Right lobe of liver (tissue), 6 donors: ENCODE results near the gene TCAF2. TPM values are rescaled to one million over a fixed set of nuclear protein-coding genes. Genes with fewer than 3 reads are reported as not detected.
"Not testable (repeated sequence)": the region's sequence is repeated elsewhere in the genome, so short reads cannot be mapped to it uniquely, and the experiment has no call there.

Experiments
- ATAC-seq, 4 donors: fragments of 200-7000 bp; cut with Tn5 transposase; one replicate each; pipeline ENCODE4 v1.9.1; 2020; ENCODE audit warnings: mild to moderate bottlenecking in 4 of 4, moderate library complexity in 4 of 4
- DNase-seq, 3 donors: peaks; one replicate each; pipeline ENCODE4 v3.0.0-alpha.2; 2020
- H3K27ac ChIP-seq, 3 donors: fragments of 200-600 bp; one replicate each; pipeline ENCODE4 v1.8.0; 2022
- H3K27me3 ChIP-seq, 2 donors: fragments of 200-600 bp; one replicate each; pipeline ENCODE4 v1.8.0; 2022
- H3K36me3 ChIP-seq, 4 donors: fragments of 200-600 bp; sonication (generic) in 1 of 4; one replicate each; pipeline versions ENCODE4 v1.5.1 to v1.8.0; 2017 to 2022; ENCODE audit warnings: control low read depth in 1 of 4
- H3K4me1 ChIP-seq, 4 donors: fragments of 200-600 bp; sonication (generic) in 1 of 4; one replicate each; pipeline versions ENCODE4 v1.5.1 to v1.8.0; 2017 to 2022; ENCODE audit warnings: control low read depth in 1 of 4
- H3K4me3 ChIP-seq, 3 donors: fragments of 200-600 bp; one replicate each; pipeline ENCODE4 v1.8.0; 2022
- H3K9me3 ChIP-seq, 4 donors: fragments of 200-600 bp; sonication (generic) in 1 of 4; one replicate each; pipeline versions ENCODE4 v1.5.1 to v1.8.0; 2017 to 2022; ENCODE audit warnings: control low read depth in 1 of 4
- WGBS: methylation state at CpG from one replicate; pipeline ENCODE4 v1.1.6; 2018; ENCODE audit warnings: low coverage, low lambda C conversion rate; ENCODE audit not compliant: insufficient coverage; ENCODE audit errors: missing lambda C conversion rate; 5-methylcytosine and 5-hydroxymethylcytosine counted together
- intact Hi-C, 2 donors: fragments of 100-400 bp; cut with DNase I; formaldehyde crosslinking; loops; one replicate each; pipeline versions ENCODE4 v1.11.2 to v1.14.1; 2022
- total RNA-seq, 6 experiments: library from RNA; depleted of rRNA in 2 of 6; stranded (reverse); fragments of >200 nt in 2 of 6; fragmentation: NEBNext Ultra II Directional in 3 of 6; extraction: Animal tissue kit (Norgen Biotek cat#: 25700) in 3 of 6; gene quantifications; one replicate each; pipeline versions ENCODE4 v1.1.0 to v1.2.4, GENCODE V29; 2016 to 2023
- TF ChIP-seq, protein P1 (sequence below), 4 donors: fragments of 200-600 bp in 3 of 4; fragments of 450-650 bp in 1 of 4; IDR thresholded peaks; one replicate each; pipeline versions ENCODE4 v1.5.1 to v1.8.0; 2016 to 2022; ENCODE audit warnings: antibody characterized with exemption in 4 of 4, mild to moderate bottlenecking in 2 of 4
- donor health status: DM: no; HTN: yes; CAD: no.
- donor health status: DM: no; HTN: no; CAD: no.
- donor health status: DM: no; HTN: no; CAD: no.
- donor health status: DM: no; HTN: yes; CAD: no.
- donor health status: DM: no; HTN: yes; CAD: no.

TCAF2 gene
- total RNA-seq, 6 experiments from 2014 or later, result 2.2 to 8.0 (median 6.0) TPM

DNA sequence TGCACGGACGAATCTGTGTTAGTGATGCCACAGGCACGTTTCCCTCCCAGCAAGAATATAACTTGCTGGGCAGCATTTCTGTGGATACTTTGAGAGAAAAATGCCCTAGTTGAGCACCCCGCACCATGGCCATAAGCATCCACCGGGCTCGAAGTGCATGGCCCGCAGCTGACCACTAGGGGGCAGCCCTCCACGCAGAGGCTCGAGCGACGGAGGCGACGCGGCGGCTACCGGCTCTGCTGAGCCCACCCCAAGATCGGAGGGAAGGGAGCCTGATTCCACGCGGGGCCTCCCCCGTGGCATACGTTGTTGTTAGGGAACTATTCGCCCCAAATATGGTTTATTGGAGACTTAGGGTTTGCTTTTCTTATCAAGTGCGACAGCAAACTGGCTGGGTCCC lies 716 bp upstream of the TCAF2 start:
- H3K27ac ChIP-seq, H3K4me1 ChIP-seq, H3K36me3 ChIP-seq, H3K9me3 ChIP-seq, H3K27me3 ChIP-seq, intact Hi-C loops, H3K4me3 ChIP-seq: not testable (repeated sequence)
- peak in 2 of 3 donors; percentile 62 to 63 for DNase-seq
- ATAC-seq, result peak; percentile 61 to 76 (median 67)
- TF ChIP-seq, protein P1, sequence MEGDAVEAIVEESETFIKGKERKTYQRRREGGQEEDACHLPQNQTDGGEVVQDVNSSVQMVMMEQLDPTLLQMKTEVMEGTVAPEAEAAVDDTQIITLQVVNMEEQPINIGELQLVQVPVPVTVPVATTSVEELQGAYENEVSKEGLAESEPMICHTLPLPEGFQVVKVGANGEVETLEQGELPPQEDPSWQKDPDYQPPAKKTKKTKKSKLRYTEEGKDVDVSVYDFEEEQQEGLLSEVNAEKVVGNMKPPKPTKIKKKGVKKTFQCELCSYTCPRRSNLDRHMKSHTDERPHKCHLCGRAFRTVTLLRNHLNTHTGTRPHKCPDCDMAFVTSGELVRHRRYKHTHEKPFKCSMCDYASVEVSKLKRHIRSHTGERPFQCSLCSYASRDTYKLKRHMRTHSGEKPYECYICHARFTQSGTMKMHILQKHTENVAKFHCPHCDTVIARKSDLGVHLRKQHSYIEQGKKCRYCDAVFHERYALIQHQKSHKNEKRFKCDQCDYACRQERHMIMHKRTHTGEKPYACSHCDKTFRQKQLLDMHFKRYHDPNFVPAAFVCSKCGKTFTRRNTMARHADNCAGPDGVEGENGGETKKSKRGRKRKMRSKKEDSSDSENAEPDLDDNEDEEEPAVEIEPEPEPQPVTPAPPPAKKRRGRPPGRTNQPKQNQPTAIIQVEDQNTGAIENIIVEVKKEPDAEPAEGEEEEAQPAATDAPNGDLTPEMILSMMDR (IDR thresholded peaks at IDR 0.05), result peak in 2 of 4 donors; percentile 21 to 37
- no CpG with 5 or more reads among the region's 23 CpGs for WGBS

DNA sequence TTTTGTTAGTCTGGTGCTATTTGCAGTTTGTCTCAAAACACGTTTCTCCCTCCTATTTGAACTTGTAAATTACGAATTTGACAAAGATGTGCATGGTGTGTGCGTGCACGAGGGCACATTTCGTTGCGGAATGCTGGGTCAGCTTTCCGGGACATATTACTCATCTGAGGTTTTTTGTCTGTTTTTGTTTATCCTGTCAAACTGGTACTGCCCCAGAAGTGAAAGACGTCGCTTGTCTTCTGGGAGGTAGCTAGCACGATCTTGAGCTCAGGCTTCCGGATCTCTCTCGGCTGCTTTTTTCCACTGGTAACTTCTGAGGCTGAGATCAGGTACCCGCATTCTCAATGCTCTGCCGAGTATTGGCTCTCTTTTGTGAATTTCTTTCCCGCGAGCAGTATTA lies 401 bp downstream of the TCAF2 start:
- H3K27ac ChIP-seq, DNase-seq, H3K4me1 ChIP-seq, H3K9me3 ChIP-seq, intact Hi-C loops, H3K36me3 ChIP-seq, H3K27me3 ChIP-seq, H3K4me3 ChIP-seq: not testable (repeated sequence)
- ATAC-seq, result peak; percentile 10 to 37 (median 14)
- WGBS, result no CpG with 5 or more reads among the region's 16 CpGs

DNA sequence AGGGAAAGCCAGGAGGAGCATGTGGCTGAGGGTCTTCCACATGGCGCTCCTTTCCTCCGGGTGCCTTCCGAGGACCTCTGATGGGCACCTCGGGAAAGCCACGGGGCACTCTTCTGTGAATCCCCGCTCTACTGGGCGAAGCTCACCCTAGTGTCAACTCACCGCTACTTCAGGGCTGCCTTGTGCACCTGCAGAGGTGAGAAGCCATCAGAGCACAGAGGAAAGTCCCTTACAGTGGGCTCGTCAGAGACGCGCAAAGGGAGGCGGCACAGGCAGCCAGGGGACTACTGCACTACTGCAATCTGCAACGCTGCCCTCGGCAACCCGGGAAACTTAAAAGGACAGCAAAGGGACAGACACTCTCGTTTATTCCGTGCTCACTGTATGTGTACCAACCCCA lies 1.4 kb downstream of the TCAF2 start:
- intact Hi-C loops, H3K9me3 ChIP-seq, H3K4me3 ChIP-seq, H3K27me3 ChIP-seq, DNase-seq, H3K4me1 ChIP-seq, H3K27ac ChIP-seq, H3K36me3 ChIP-seq: not testable (repeated sequence)
- ATAC-seq, result peak in 3 of 4 donors; percentile 7 to 20 (median 12)
- no CpG with 5 or more reads among the region's 17 CpGs for WGBS

DNA sequence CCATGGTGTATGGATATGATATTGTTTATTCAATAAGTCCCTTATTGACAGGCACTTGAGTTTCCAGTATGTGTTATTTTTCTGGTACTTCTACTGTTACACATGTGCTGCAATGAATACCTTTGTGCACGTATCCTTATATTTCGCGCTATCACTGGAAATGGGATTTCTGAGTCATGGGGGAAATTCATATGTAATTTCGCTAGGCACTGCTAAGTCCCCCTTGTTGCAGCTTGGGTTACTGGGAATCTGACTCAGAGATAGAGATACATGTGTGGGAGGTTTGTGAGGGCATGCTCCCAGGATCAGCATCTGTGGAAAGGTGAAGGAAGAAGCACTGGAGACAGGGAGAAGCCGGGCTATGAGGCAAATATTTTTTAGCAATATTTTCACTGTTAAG lies 9.9 kb downstream of the TCAF2 start:
- intact Hi-C loops, H3K4me1 ChIP-seq, H3K27me3 ChIP-seq, H3K27ac ChIP-seq, H3K4me3 ChIP-seq, H3K9me3 ChIP-seq, ATAC-seq, H3K36me3 ChIP-seq, DNase-seq: not testable (repeated sequence)
- no CpG with 5 or more reads among the region's 5 CpGs for WGBS

DNA sequence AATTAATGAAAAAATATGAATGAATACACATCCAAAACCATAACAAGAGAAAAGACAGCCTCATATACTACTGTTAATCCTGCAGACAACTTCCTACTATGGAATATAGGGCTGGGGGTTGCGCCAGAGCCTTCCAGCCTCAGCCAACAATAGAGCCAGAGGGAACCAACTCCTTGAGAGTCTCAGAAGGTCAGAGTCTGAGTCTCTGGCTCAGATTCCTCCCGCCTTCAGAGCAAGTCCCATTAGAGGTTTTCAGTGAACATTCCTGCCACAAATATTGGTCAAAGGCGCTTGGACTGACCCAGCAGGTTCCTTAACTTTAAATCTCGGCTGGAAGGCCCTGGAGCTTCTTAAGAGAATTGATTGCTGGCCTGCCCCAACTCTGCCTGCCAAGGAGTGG lies 11.7 kb downstream of the TCAF2 start:
- no CpG with 5 or more reads among the region's 4 CpGs for WGBS
- H3K4me3 ChIP-seq, H3K4me1 ChIP-seq, DNase-seq, H3K36me3 ChIP-seq, H3K27ac ChIP-seq, intact Hi-C loops, ATAC-seq, H3K9me3 ChIP-seq, H3K27me3 ChIP-seq: not testable (repeated sequence)

DNA sequence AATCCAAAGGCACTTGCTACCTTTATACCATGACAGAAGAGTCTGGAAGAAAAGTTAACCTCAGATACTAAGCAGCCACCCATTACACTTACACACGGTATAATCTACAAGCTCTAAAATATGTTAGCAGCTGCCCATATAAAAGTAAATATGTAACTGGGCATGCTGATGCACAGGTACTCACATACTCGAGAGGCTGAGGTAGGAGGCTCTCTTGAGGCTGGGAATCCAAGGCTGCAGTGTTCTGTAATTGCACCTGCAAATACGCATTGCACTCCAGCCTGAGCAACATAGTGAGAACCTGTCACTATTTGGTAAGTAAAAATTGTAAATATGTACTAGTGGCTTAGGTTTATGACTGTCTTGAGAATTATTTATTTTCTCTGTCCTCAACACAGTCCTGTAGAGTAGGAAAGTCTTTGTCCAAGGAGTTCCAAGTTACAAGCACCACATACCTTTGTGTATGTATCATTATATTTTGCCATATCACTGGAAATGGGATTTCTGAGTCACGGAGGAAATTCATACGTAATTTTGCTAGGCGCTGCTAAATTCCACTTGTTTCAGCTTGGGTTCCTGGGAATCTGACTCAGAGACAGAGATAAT lies 12.3 kb downstream of the TCAF2 start:
- H3K27me3 ChIP-seq, H3K36me3 ChIP-seq, H3K9me3 ChIP-seq, DNase-seq, H3K27ac ChIP-seq, ATAC-seq, H3K4me1 ChIP-seq, H3K4me3 ChIP-seq, intact Hi-C loops: not testable (repeated sequence)
- WGBS, result no CpG with 5 or more reads among the region's 6 CpGs

DNA sequence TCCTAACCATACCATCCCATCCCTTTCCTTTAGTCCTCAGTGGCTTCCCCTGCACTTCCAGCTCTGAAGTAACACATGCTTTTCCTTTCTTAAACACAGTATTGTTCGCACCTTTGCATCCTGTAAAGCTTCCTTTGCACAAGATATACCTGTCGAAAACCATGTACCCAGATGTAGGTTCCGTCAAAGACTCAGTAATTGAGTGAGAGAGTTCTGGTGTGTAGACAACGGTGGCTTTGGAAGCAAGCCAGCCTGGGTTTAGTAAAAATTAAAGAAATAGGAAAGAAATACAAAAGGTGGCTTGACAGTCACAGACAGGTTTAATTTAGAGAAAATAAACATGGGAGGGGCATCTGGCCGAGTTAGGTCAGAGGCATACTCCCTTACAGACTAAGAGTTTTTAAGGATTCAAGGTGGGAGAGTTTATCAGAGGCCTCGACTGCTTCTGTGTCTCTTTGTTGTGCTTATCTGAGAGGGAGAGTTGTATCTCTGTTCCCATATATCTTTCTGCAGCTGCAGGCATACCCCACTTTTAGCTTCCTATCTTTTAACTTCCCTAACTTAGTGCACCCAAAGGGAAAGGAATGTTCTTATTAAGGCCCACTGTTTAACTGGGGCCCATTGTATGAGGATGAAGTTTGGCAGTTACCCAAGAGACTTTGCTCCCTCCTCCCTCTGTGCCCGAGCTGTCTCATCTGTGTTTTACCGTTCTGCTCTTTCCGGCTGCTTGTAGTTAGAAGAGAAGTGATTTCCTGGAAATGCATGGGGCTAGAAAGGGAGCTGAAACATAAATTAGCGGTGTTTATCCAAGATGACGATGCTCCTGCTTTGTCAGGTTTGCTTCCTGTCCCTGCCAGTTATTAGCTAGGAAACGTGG lies 14.8 kb downstream of the TCAF2 start:
- H3K4me1 ChIP-seq, DNase-seq, intact Hi-C loops, H3K27me3 ChIP-seq, H3K27ac ChIP-seq, H3K9me3 ChIP-seq, H3K4me3 ChIP-seq, H3K36me3 ChIP-seq: not testable (repeated sequence)
- peak; percentile 68 to 80 (median 70) for ATAC-seq
- no CpG with 5 or more reads among the region's 12 CpGs for whole genome bisulfite sequencing

DNA sequence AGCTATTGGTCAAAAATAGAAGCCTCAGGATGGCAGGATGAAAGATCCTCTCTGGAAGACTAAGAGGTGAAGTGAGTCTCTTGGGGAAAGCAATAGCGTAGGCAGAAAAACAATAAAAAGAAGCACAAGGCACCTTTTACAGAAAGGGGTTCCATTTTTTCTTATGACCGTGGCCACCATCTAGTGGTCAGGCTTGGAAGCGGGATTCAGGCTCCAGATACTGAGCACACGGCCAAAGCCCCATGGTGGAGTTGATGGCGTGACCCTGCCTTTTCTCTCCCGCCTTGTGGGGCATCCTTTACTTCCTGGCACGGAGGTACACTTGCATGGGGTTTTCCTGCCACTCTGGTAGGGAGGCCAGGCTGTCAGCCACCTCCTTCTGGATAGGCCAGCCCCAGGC lies 18.6 kb downstream of the TCAF2 start:
- DNase-seq, result not testable (repeated sequence)

DNA sequence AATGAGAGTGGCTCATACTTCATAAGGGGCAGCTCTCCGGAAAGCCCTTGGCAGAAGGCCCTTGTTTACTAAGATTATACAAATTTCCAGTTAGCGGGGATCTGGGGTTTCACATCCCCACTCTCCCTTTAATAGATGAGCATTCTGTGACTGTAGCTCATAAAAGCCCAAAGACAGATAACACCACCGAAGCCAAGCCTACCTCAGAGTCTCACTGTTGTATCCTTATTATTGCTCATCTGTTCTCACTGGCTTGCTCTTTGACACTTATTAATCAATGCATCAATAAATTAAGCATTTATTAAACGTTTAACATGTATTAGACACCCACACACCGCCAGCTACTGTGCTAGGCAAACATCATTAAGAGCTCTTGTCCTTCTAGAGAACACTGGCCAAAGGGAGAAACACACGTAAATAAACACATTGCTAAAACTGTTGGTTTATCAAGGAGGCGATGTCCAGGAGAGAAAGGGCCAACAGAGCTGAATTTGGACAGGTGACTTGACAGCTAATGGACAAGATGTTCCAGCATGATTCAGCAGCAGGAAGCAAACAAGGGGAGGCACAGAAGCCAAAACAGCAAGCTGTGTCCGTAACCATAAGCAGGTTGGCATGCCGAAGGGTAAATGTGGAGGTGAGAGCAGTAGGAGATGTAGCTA lies 19.9 kb downstream of the TCAF2 start:
- H3K27ac ChIP-seq, H3K4me1 ChIP-seq, H3K9me3 ChIP-seq, H3K36me3 ChIP-seq, intact Hi-C loops, H3K27me3 ChIP-seq, H3K4me3 ChIP-seq, DNase-seq: not testable (repeated sequence)
- peak; percentile 85 to 93 (median 87) for ATAC-seq
- WGBS, result no CpG with 5 or more reads among the region's 9 CpGs

More for the DNA sequence above, 18.6 kb downstream of the TCAF2 start:
- H3K27ac ChIP-seq, H3K9me3 ChIP-seq, H3K36me3 ChIP-seq, intact Hi-C loops, H3K4me1 ChIP-seq, H3K4me3 ChIP-seq, H3K27me3 ChIP-seq: not testable (repeated sequence)
- ATAC-seq, result peak; percentile 36 to 69 (median 56)
- WGBS, result no CpG with 5 or more reads among the region's 7 CpGs

DNA sequence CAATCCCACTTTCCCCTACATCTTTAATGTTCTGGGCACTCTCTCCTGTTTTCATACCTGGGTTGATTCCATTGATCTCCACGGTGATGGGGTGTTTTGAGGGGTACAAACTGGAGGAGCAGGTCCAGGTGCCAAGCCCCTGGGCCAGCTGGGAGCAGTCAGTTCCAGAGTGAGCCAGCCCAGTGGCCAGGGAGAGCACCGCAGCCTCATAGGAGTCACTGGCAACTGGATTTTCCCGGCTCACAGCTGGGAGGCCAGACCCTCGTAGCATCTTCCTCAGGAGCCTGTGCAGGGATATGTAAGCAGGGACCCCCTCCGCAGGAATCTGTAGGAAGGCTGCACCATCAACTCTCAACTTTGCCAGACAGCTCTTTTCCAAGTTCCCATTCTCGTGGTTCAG lies 25.8 kb downstream of the TCAF2 start:
- ATAC-seq, DNase-seq, intact Hi-C loops, H3K4me3 ChIP-seq, H3K9me3 ChIP-seq, H3K27me3 ChIP-seq, H3K36me3 ChIP-seq, H3K4me1 ChIP-seq, H3K27ac ChIP-seq: not testable (repeated sequence)
- no CpG with 5 or more reads among the region's 6 CpGs for WGBS
